Inflammatory macrophage treated with lipopolysaccharide for 1 hour (primary cell): Measurements from ENCODE around the gene SMC4.
A peak's percentile ranks its signal among the peaks of the same experiment; 100 is the strongest.
"Not testable (repeated sequence)": the region's sequence is repeated elsewhere in the genome, so short reads cannot be mapped to it uniquely, and the experiment has no call there.

Experiments
- DNase-seq, 2 donors: peaks; one replicate each; pipeline ENCODE4 v3.0.0-alpha.2; 2020 to 2022

Gene SMC4

GRCh38 chr3:160399125-160400029, at the start of gene SMC4, which contains the start of gene IFT80:
SMC4 (plus strand) TSS chr3:160399650; CDS start chr3:160400827, 1,177 bp downstream.
IFT80 (minus strand) TSS chr3:160399225; CDS start chr3:160384600, 14,625 bp downstream.
- DNase-seq = peak; percentile 93 to 97

DNA sequence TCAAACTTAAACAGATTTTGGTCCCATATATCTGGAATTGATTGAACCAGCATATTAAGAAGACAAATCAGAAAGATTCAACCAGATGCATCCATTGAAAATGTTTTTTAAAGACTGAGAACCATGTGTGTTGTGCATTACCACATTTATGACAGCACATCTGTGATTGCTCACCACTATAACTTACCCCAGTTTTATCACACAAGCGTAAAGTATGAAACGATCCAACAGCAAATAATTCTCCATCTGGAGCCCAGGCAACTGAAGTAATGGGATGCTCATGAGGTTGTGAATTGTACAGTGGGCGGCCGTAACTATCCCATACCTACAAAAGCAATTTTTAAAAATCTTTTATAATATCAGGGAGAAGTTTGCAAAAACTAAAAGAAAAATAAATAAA, 43.6 kb upstream of the SMC4 start:
- no peak for DNase-seq

DNA sequence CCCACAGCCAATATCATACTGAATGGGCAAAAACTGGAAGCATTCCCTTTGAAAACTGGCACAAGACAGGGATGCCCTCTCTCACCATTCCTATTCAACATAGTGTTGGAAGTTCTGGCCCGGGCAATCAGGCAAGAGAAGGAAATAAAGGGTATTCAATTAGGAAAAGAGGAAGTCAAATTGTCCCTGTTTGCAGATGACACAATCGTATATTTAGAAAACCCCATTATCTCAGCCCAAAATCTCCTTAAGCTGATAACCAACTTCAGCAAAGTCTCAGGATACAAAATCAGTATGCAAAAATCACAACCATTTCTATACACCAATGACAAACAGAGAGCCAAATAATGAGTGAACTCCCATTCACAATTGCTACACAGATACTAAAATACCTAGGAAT, 36.6 kb upstream of the SMC4 start:
- not testable (repeated sequence) for DNase-seq

DNA sequence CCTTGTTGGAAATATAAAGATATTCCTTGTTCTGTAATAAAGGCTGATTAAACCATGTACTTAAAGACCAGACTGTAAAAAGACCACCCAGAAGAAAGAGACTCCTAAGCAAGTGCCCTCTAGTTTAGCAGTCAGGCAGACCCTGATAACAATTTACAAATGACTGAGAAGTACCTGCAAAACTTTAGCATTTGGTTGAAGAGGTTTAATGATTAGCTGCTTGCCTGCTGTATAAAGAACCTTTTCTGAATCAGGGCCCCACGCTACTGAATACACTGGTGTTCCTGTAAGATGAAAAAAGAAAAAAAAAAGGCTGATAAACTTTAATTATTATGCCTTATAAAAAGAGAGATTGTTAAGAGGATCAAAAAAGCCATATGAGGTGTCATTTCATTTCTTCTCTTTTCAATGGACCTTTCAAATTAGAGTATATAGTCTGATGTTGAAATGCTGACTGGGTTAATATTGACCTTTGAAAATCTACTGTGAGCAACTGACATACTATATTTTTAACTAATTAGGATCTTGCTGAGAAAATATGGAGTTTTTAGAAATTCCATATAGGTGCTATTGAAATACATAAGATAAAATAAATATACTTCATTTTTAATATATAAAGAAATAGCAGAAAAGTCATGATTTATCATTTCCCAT, 33.5 kb upstream of the SMC4 start:
- no peak for DNase-seq

DNA sequence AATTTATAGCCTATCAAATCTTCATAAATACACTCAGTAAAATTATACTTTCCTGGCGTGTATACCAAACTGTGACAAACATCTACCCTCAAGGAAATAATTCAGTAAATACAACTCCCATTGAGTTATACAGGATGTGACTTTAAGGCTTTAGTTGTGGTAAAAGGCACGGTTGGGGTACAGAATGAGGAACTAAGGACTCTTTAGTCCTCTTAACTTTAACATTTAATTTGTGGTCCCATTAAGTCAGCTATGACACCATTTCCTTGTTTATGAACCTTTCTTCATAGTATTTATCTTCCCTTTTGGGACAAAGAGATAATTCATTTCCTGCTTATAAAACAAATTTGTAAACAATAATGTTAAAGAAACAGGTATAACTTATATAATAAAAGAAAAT, 30.6 kb upstream of the SMC4 start:
- DNase-seq = peak; percentile 9 to 32

- no peak for DNase-seq
These were observed 29.7 kb upstream of the SMC4 start for GRCh38 chr3:160369784-160370183.

DNA sequence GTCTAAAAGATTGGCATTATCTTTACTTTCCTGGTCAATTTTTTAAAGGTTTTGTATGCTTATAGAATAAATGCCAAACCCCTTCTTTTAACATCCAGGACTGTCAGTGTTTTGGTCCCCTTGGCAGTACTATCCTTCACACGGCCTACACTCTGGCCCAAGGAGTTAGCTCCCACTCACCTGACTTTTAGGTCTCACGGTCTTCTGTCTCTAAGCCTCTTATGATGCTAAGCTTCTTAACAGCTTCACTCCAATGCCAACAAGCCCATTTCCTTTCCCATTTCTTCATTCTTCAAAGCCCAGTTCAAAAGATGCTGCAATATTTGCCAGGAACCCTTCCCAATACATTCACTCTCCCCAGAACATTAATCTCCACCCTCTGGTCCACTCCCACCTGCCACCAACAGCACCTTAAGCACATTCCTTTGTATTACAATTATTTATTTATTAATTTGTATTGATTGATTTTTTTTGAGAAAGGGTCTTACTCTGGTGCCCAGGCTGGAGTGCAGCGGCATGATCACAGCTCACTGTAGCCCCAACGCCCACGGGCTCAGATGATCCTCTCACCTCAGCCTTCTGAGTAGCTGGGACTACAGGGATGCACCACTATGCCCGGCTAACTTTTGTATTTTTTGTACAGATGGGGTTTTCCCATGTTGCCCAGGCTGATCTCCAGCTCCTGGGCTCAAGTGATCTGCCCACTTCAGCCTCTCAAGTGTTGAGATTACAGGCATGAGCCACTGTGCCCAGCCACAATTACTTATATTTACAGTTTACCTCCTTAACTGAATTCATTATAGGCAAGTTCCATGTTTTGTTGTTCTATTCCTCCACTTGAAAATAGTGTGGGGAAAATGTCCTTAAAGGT, 28.2 kb upstream of the SMC4 start:
- DNase-seq = no peak

DNA sequence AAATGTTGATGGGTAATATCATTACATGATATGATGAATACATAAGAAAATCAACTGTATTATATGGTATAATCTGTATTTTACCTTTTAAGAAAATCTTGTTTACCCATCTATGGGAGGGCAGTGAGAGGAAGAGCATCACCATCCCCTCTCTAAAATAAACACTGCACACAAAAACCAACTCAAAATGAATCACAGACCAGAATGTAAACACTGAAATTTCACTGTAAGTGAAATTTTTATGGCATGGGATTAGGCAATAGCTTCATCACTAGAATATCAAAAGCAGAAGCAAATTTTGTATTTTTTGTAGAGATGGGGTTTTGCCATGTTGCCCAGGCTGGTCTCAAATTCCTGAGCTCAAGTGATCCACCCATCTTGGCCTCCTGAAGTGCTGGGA, 26.7 kb upstream of the SMC4 start:
- DNase-seq = no peak

DNA sequence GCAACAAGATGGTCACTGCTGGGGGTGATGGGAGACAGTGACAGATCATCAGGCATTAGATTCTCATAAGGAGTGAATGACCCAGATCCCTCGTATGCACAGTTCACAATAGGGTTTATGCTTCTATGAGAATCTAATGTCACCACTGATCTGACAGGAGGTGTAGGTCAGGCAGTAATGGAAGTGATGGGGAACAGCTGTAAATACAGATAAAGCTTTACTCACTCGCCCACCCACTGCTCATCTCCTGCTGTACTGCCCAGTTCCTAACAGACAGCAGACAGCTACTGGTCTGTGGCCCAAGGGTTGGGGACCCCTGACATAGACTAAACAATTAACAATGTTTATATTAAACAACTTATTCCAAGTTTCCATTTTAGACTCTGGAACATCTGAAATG, 25.8 kb upstream of the SMC4 start:
- no peak for DNase-seq

DNA sequence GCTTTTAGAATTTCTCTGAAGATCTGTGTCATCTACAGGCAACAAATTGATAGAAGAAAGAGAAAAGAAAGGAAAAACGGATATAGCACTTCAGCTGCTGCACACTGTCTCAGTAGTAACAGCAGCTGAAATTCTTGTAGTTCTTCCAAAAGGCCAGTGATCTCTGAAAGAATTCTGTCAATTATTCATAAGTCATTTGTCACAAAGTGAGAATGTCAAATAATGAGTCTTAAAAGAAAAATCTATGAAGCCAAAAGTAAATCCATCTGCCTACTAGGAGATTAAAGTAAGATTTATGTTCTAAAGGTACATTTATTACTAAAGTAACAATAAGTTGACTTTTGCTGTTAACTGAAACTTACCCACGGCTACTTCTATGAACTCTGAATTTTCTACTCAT, 25.0 kb upstream of the SMC4 start:
- DNase-seq = no peak

GRCh38 chr3:160374925-160375324, 24.5 kb upstream of the SMC4 start:
- DNase-seq = no peak

GRCh38 chr3:160376681-160377080, 22.8 kb upstream of the SMC4 start:
- DNase-seq = no peak

- no peak for DNase-seq
These were observed 20.9 kb upstream of the SMC4 start for GRCh38 chr3:160378331-160379109.

DNA sequence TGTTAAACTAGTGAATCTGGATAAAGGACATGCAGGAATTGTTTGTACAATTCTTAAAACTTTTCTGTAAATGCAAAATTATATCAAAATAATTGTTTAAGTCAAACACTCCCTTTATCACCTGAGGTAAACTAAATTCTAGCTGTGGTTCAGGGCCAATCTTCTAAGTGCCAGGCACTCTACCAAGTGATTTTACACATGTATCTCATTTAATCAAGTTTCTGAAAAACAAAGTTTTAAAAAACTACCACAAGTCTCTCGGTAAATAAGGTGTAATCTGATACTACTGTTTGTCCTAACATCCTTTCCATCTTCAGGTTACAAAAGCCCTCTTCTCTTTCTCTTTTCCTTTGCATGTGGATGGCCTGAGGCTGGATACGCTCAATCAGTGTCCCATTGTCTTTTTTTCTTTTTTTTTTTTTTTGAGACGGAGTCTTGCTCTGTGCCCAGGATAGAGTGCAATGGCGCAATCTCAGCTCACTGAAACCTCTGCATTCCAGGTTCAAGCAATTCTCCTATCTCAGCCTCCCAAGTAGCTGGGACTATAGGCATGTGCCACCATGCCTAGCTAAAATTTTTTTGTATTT, 19.7 kb upstream of the SMC4 start:
- no peak for DNase-seq

GRCh38 chr3:160381470-160381869, 18.0 kb upstream of the SMC4 start:
- DNase-seq = peak in 1 of 2 donors; percentile 10

GRCh38 chr3:160384639-160385318, 14.7 kb upstream of the SMC4 start:
- DNase-seq = no peak

GRCh38 chr3:160390565-160391138, 8.8 kb upstream of the SMC4 start:
- no peak for DNase-seq

- DNase-seq = no peak
These were observed 6.7 kb upstream of the SMC4 start for GRCh38 chr3:160392798-160393197.

DNA sequence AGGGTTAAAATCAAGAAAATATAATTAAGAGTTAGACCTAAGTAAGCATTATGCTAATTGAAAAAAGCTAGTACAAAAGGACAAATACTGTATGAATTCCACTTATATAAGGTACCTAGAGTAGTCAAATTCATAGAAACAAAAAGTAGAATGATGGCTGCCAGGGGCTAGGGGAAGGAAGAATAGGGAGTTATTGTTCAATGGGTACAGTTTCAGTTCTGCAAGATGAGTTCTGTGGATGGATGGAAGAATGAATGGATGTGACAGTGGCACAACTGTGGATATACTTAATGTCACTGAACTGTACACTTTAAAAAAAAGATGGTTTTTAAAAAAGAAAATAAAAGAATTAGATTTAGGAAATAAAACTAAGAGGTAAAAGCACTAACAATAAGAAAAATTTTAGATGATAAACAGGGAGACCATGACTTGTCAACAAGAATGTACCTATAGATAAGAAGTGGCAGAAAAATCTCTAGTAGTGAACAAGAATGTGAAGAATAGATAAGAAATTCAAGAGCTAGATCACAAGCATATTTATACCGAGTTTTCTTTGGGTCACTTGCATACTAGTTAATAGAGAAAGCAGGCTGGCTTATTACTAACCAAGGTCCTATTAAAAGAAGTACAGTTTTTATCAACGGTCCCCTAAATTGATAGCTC, 6.0 kb upstream of the SMC4 start:
- no peak for DNase-seq

GRCh38 chr3:160394009-160394392, 5.4 kb upstream of the SMC4 start:
- DNase-seq = no peak
